Ureter (tissue), 1 donor: ENCODE data around the gene IL9. TPM values are rescaled to one million over a fixed set of nuclear protein-coding genes. Genes with fewer than 3 reads are reported as not detected.

Source experiments
- DNase-seq: peaks from one replicate; pipeline ENCODE4 v3.0.0-alpha.2; 2020; ENCODE audit warnings: low spot score
- total RNA-seq: library from RNA; stranded (reverse); gene quantifications from one replicate; pipeline ENCODE4 v1.2.4, GENCODE V29; 2023
- donor health status: DM: yes; HTN: yes; CAD: no.

The IL9 gene
- total RNA-seq = not detected

DNA sequence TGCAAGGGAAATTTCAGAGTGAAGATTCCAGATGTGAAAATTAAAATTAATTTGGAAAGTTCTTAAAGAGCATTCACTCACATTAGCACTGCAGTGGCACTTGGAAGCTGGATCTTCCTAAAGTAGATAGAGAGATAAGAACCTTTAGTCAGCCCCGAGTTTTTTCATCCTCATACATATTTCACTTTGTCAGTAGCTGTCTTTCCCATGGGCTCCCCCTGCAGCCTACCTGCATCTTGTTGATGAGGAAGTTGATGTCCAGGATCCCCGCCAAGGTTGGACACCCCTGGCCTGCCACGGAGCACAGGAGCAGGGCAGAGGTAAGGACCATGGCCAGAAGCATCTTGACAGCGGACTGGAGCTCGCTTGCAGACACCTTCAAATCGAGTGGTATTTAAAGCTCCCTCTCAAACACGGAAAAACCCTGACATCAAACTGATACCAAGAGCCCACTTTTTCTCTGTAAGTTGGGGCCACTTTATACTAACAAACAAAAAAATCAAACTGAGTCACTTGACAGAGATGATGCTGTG lies at the start of gene IL9:
IL9 (minus strand) TSS at position 368 of the 533 bp plus-strand sequence; CDS start at position 343, 25 bp downstream.
- no peak for DNase-seq

DNA sequence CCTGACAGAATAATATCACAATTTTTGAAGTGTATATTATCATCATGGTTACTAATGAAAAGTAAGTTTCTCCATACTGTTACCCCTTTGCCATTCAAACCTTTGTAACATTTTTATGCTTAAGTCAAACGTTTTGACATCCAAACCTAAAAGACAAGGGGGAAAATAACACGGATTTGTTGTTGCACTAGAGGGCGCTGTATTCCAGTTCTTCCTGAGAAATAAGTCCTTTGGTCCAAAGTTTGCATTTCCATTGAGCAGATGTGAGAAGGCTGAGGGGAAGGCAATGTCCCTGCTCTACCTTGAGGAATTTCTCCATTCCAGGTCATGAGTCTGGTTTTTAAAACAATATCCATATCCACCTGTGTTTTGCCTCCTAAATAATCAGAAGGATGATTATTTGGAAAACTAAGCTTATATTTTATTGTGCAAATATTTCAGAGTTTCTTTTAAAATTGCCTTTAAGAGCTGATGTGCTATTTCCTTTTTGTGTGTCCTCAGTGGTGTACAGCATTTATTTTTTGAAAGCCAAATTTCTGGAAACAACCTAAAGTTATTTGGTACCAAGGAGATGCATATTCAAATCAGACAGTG lies 49.4 kb upstream of the IL9 start:
- DNase-seq = peak; percentile 68

GRCh38 chr5:135944564-135944963 lies 48.9 kb upstream of the IL9 start:
- DNase-seq = no peak

DNA sequence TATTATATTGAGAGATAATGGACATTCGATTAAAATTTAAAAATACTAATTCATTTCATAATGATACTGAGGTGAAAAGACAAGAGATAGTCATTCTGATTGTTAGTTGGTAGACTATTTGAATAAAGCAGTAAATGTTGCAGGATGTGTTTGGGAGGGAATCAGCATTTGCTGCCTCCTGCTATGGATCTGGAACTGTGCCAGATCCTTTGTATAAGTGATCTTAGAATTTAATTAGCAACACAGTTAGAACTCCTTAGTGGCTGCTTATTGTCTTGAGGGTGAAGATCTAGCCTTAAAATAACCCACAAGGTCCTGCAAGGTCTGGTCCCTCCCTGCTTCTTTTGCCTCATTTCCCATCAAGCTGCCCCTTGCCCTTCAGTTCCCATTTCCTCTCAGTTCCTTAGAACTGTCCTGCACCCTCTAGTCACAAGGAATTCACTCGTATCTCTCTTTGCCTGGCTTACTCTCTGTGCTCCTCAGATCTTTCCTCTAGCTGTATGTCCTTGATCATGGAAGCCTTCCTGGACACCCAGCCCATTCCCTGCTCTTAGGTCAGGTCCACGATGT lies 46.6 kb upstream of the IL9 start:
- DNase-seq = no peak

DNA sequence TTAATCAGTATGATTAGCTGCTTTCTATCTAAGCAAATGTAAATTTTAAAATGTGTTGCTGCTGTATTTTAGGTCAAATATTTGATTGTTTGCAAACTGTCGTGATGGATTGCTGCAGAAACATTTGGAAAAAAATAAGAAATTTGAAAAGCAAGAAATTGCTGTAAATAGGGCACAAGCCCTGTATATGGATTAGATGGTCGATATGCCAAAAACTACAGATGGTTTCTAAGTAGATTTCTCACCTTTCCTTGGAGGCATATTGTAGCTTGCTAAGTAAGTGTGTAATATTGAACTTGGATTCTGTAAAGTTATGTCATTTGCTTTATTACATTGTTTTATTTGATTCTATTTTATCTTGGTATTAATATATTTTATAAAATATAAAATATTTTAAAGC lies 46.1 kb upstream of the IL9 start:
- DNase-seq = no peak

GRCh38 chr5:135937245-135937911 lies 41.7 kb upstream of the IL9 start:
- DNase-seq = no peak

DNA sequence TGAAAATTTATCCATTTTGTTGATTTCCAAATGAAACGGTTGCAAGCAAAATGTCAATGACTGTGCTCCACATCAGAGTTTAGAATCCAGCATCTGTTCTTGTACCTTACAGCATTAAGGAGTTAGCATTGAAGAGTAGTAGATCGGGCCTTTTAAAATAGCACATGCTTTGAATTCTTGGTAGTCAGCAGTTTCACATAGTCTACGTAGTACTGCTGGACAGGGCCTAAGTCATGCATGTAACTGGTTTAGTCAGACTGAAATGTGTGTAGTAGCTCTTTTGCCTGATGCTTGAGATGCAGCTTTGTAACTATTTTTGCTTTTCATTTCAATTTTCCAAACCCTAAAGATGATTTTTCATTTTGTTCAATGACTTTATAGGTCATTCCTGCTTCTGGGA lies 39.3 kb upstream of the IL9 start:
- no peak for DNase-seq

DNA sequence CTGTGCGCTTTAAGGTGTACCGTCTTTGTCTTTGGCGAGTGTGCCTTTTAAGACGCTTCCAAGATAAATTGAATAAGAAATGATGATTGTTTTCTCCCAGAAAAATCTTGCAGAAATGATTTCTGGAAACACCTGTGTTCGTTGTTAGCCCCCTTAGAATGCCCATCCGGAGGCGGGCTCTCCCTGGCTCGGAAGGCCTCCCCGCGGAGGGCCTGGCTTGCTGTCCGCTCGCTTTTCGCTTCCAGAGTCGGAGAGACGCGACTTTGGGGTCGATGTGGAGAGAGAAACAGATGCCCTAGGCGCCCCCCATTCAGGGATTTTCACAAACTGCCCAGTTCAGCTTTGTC lies 35.3 kb upstream of the IL9 start:
- DNase-seq = no peak

- DNase-seq = no peak
Observed at GRCh38 chr5:135930029-135930948, 34.6 kb upstream of the IL9 start.

GRCh38 chr5:135921388-135921787 lies 25.7 kb upstream of the IL9 start:
- no peak for DNase-seq

DNA sequence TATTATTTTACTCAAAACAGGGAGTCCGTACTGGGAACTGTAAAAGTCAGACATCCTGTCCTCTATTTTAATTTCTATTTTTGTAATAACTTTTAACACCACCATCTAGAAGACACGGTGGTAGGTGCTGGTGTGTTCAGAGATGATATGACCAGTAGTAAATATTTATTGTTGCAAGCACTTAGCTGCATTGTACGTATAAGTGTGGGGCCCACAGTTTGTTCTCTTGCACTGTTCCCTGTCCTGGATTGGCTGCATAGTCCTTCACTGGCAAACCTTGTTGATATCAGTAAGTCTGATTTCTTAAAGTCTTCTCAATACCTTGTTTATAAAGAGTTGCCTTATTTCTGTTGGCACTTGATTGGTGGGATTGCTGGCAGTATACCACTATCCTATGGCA lies 24.6 kb upstream of the IL9 start:
- DNase-seq = no peak

GRCh38 chr5:135916638-135917263 lies 21.1 kb upstream of the IL9 start:
- DNase-seq = no peak

- no peak for DNase-seq
Observed at GRCh38 chr5:135915466-135916001, 19.9 kb upstream of the IL9 start.

DNA sequence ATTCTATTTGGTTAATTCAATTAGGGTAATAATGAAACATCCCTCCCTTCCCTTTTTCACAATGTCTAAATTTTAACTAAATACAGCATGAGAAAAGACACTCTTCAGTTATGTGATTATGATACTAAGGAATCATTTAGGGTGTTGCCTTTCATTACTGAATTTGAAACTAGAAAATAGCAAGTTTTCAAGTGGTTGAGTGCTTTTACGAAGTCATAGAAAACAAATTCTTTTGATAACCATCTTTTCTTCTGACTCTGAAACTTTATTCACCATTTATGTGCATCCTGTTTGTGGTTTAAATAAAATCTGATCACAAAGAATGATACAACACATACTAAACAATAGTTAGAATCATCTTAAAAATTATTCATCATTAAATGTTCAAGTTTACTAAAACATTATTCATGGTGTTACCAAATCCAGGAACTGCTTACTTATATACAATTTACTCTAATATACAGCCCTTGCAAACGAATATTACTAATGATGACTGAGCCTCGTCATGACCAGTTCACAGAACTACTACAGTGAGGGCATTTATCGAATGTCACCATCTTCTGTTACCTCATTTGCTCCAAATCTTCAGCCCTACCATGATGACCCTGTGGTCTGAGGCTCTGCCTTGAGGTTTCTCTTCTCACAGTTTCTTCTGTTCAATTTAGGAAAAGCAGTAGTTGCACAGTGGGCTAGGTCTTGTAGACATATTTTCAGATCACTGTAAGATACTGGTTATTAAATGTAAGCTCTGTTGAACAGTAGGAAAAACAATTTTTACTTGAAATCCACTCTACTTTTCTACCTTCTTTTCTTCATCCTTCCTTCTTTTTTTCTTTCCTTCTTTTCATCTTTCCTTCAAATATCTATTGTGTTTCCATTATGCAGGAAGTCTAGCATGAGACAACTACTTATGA lies 18.3 kb upstream of the IL9 start:
- no peak for DNase-seq

- no peak for DNase-seq
Observed at GRCh38 chr5:135905144-135905543, 9.5 kb upstream of the IL9 start.

DNA sequence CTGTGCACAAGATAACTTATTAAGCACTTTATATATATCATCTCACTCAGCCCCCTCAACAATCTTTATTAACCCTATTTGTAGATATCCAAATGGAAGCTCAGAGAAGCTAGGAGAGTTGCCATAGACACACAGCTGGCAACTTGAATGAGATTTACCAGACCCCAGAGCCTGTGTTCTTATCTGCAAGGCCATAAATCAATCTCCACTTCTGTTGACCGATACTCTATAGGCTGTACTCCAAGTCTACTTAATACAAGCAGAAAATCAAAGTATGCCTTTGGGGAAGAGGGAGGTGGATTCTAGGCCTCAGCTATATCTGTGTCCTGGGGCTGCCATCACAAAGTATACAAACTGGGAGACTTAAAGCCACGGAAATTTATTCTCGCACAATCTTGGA lies 6.0 kb upstream of the IL9 start:
- DNase-seq = no peak

GRCh38 chr5:135900276-135900675 lies 4.6 kb upstream of the IL9 start:
- no peak for DNase-seq

DNA sequence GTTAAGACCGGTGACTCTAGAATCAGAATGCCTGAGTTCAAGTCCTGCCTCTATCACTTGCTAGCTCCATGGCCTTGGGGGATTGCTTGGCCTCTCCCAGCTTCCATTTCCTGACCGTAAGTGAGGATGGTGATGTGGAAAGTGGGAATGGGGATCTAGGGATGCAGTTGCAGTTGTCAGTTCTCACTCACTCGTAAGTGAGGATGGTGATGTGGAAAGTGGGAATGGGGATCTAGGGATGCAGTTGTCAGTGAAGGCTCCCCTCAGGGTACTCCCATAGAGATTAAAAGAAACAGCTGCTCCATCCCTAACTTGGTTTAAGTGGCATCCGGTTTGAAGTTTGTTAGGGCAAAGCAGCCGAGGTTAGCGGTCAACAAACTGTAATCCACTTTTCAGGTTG lies 3.0 kb upstream of the IL9 start:
- DNase-seq = no peak

- DNase-seq = no peak
Observed at GRCh38 chr5:135894789-135895188, 852 bp downstream of the IL9 start.

- DNase-seq = no peak
Observed at GRCh38 chr5:135894276-135894675, 1.4 kb downstream of the IL9 start.
